IPS-18a (cell line): ENCODE results near the gene AASS.
"Not testable (repeated sequence)": the region's sequence is repeated elsewhere in the genome, so short reads cannot be mapped to it uniquely, and the experiment has no call there.

Source experiments
- H3K27ac ChIP-seq: one replicate; pipeline ENCODE4 v1.5.1; 2013; ENCODE audit warnings: low read length
- H3K27me3 ChIP-seq: one replicate; pipeline ENCODE4 v1.6.1; 2013; ENCODE audit warnings: mild to moderate bottlenecking, low read length; ENCODE audit not compliant: control insufficient read depth, insufficient read depth
- H3K36me3 ChIP-seq: one replicate; pipeline ENCODE4 v1.6.1; 2013; ENCODE audit warnings: low read depth, low read length; ENCODE audit not compliant: control insufficient read depth
- H3K4me1 ChIP-seq: one replicate; pipeline ENCODE4 v1.6.1; 2013; ENCODE audit warnings: low read depth, low read length; ENCODE audit not compliant: control insufficient read depth
- H3K4me3 ChIP-seq: one replicate; pipeline ENCODE4 v1.5.1; 2013; ENCODE audit warnings: low read length
- H3K9ac ChIP-seq: one replicate; pipeline ENCODE4 v1.6.1; 2013; ENCODE audit warnings: mild to moderate bottlenecking, low read length, moderate library complexity
- H3K9me3 ChIP-seq: one replicate; pipeline ENCODE4 v1.6.1; 2013; ENCODE audit warnings: low read depth, low read length; ENCODE audit not compliant: control insufficient read depth

Gene AASS

DNA sequence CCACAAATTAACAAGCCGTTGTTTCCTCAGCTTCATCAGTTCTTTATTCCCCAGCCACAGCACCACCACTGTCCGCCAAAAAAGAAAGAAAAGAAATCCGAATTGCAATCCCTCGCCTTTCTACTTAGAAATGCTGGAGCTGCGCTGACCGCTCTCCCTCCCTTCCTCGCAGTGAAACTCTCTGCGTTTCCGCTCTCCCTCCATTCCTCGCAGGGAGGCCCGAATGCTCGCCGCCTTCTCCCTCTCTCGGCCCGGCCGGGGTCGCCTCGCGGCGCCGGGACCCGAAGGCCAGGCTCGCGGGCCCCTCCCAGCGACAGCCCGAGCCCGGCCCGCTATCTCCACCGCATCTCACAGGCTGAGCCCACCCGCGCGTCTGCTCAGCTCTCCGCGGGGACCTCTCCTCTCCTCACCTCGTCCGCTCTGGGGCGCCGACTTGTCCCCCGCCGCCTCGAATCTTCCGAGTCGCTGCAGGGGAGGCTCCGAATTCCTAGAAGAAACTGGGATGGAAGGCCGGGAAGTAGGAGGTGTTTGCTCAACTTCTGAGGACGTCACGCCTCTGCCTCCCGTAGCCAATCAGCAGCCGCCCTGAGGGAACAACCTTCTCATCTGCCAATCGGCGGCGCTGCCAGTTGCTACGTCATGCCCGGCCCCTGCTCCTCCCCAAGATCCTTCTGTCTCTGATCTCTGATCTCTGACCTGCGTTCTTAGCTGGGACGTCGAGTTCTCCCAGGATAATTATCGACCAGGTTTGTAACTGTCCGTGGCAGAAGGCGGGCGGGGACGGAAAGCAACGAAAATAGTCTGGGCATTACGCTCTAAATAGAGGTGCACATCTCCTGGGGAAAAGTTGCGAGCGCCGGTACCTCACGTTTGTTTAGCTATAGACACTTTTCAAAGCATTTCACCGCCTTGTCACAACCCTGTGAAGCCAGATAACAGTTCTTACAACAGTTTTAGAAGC lies at the start of gene AASS:
Gene AASS (minus strand): TSS at position 499 of the 961 bp plus-strand sequence. CDS start 10,523 bp downstream, outside the sequence.
- H3K4me3 ChIP-seq, result peak within 1 kb of the TSS; percentile 91
- H3K4me1 ChIP-seq, result peaks cover 31% of the 10 kb centered on the region
- no peaks in the 10 kb centered on the region for H3K9me3 ChIP-seq
- H3K27ac ChIP-seq, result peak within 1 kb of the TSS; percentile 38
- H3K36me3 ChIP-seq, result peaks cover 7% of the 10 kb centered on the region
- H3K27me3 ChIP-seq, result no peaks in the 10 kb centered on the region
- H3K9ac ChIP-seq, result peak within 1 kb of the TSS; percentile 90

DNA sequence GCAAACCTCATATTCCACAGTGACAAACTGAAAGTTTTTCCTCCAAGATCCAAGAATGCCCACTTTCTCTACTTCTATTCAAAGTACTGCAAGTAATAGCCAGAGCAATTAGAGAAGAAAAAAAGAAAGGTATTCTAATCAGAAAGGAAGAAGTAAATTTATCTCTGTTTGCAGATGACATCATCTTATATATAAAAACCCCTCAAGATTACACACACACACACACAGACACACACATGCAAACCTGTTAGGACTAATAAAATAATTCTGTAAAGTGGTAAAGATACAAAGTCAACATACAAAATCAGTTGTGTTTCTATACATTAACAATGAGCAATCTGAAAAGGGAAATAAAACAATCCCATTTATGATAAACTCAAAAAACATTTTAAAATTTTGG lies 44.7 kb upstream of the AASS start:
- Histone ChIP-seq H3K27ac (no peak overlapping the region), H3K9ac (no peak overlapping the region), H3K9me3 (no peaks in the 10 kb centered on the region), H3K4me1 (no peaks in the 10 kb centered on the region), H3K27me3 (no peaks in the 10 kb centered on the region), H3K36me3 (no peaks in the 10 kb centered on the region), H3K4me3 (no peak overlapping the region)

- Histone ChIP-seq H3K4me1 (no peaks in the 10 kb centered on the region), H3K9ac (no peak overlapping the region), H3K9me3 (no peaks in the 10 kb centered on the region)
Observed at GRCh38 chr7:122183106-122183505, 39.1 kb upstream of the AASS start.

DNA sequence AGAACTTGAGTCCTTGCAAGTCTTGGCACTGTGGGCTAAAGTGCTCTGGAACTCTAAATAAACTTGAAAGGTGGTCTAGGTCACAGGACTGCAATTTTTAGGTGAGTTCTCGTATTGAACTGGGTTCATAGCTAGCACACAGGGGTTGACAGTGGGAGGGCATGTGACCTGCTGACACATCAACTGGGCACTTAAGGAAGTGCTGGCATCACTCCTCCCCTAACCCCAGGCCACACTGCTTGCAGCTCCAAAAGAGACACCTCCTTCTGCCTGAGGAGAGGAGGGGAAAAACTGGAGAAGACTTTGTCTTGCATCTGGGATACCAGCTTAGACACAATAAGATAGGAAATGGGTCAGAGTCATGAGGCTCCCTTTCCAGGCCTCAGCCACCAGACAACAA lies 38.0 kb upstream of the AASS start:
- no peaks in the 10 kb centered on the region for H3K36me3 ChIP-seq
- H3K9ac ChIP-seq, result no peak overlapping the region
- no peaks in the 10 kb centered on the region for H3K9me3 ChIP-seq
- H3K4me3 ChIP-seq, result no peak overlapping the region
- H3K27me3 ChIP-seq, result no peaks in the 10 kb centered on the region
- no peaks in the 10 kb centered on the region for H3K4me1 ChIP-seq
- no peak overlapping the region for H3K27ac ChIP-seq

More at GRCh38 chr7:122183106-122183505, 39.1 kb upstream of the AASS start:
- Histone ChIP-seq H3K27ac (no peak overlapping the region), H3K36me3 (no peaks in the 10 kb centered on the region), H3K27me3 (no peaks in the 10 kb centered on the region), H3K4me3 (no peak overlapping the region)

GRCh38 chr7:122172144-122172543 lies 28.1 kb upstream of the AASS start:
- H3K27ac ChIP-seq, H3K27me3 ChIP-seq, H3K36me3 ChIP-seq, H3K4me3 ChIP-seq, H3K9ac ChIP-seq, H3K9me3 ChIP-seq, H3K4me1 ChIP-seq: not testable (repeated sequence)

GRCh38 chr7:122166740-122167139 lies 22.7 kb upstream of the AASS start:
- Histone ChIP-seq H3K36me3 (no peaks in the 10 kb centered on the region), H3K27me3 (no peaks in the 10 kb centered on the region), H3K4me1 (no peaks in the 10 kb centered on the region), H3K9ac (no peak overlapping the region), H3K9me3 (no peaks in the 10 kb centered on the region), H3K4me3 (no peak overlapping the region), H3K27ac (no peak overlapping the region)

GRCh38 chr7:122166275-122166674 lies 22.2 kb upstream of the AASS start:
- Histone ChIP-seq H3K36me3 (no peaks in the 10 kb centered on the region), H3K9ac (no peak overlapping the region), H3K27me3 (no peaks in the 10 kb centered on the region), H3K9me3 (no peaks in the 10 kb centered on the region), H3K4me1 (no peaks in the 10 kb centered on the region), H3K27ac (no peak overlapping the region), H3K4me3 (no peak overlapping the region)

GRCh38 chr7:122161628-122162027 lies 17.6 kb upstream of the AASS start:
- Histone ChIP-seq H3K9me3 (no peaks in the 10 kb centered on the region), H3K36me3 (no peaks in the 10 kb centered on the region), H3K4me1 (peaks cover 2% of the 10 kb centered on the region), H3K27me3 (no peaks in the 10 kb centered on the region), H3K27ac (no peak overlapping the region), H3K4me3 (no peak overlapping the region), H3K9ac (no peak overlapping the region)

DNA sequence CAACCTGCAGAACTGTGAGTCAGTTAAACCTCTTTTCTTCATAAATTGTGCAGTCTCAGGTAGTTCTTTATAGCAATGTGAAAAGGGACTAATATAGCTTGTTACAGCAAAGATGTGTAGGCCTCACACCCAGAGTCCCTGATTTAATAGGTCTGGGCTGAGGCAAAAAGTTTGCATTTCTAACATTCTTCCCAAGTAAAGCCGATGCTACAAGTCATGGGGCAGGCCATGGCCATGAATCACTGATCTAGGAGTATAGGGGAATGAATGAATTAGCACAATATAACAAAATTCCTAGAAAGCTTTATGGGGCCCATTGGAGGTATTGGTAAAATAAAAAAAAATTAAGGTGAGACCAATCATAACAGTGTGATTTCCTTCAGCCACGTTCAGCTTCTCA lies 11.5 kb upstream of the AASS start:
- Histone ChIP-seq H3K27me3 (no peaks in the 10 kb centered on the region), H3K9me3 (no peaks in the 10 kb centered on the region), H3K4me1 (peaks cover 3% of the 10 kb centered on the region), H3K27ac (no peak overlapping the region), H3K4me3 (no peak overlapping the region), H3K9ac (no peak overlapping the region), H3K36me3 (no peaks in the 10 kb centered on the region)

DNA sequence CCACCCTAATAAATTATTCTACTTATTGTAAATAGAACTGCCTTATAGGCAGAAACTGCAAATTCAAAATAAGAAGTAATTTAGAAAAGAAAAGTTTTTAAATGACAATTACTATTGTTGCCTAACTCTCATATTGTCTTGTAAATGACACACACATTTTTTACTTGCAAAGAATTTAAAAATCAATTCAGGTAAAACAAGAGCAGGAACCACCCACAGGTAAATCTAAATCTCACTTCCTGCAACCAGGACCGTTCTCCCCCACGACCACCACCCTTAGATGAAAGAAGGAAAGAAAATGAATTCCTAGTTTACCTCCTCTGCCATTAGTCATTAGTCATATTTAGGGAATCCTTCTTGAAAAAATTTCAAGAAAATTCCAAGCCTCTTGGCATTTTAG lies 4.8 kb upstream of the AASS start:
- Histone ChIP-seq H3K4me1 (peaks cover 36% of the 10 kb centered on the region), H3K27me3 (no peaks in the 10 kb centered on the region), H3K27ac (peak overlapping the region; percentile 43), H3K4me3 (peak overlapping the region; percentile 15), H3K36me3 (no peaks in the 10 kb centered on the region), H3K9me3 (no peaks in the 10 kb centered on the region), H3K9ac (no peak overlapping the region)

- H3K4me1 ChIP-seq, result peaks cover 36% of the 10 kb centered on the region
- H3K27me3 ChIP-seq, result no peaks in the 10 kb centered on the region
- H3K27ac ChIP-seq, result peak overlapping the region; percentile 46
- H3K9me3 ChIP-seq, result no peaks in the 10 kb centered on the region
- H3K4me3 ChIP-seq, result no peak overlapping the region
- H3K9ac ChIP-seq, result no peak overlapping the region
- no peaks in the 10 kb centered on the region for H3K36me3 ChIP-seq
Observed at GRCh38 chr7:122148081-122148480, 4.0 kb upstream of the AASS start.
